Natural killer cell (primary cell): ENCODE measurements around the gene ERF. TPM values are rescaled to one million over a fixed set of nuclear protein-coding genes. Genes with fewer than 3 reads are reported as not detected.

Source experiments
- ATAC-seq, 3 donors: fragments of 150-1000 bp in 2 of 3; fragments of 200-7000 bp in 1 of 3; cut with Tn5 transposase; 1 replicate in 1 of 3; 2 replicates in 2 of 3; pipeline ENCODE4 v1.10.0; 2021; ENCODE audit warnings: mild to moderate bottlenecking in 2 of 3, moderate library complexity in 2 of 3
- DNase-seq, 2 donors: peaks; one replicate each; pipeline versions ENCODE4 v3.0.0 to v3.0.0-alpha.2; 2013 to 2021; ENCODE audit warnings: mixed read lengths in 1 of 2
- H3K27ac ChIP-seq: one replicate; pipeline ENCODE4 v1.5.1; 2013; ENCODE audit warnings: mild to moderate bottlenecking, low read length
- H3K27me3 ChIP-seq: one replicate; pipeline ENCODE4 v1.6.1; 2013; ENCODE audit warnings: low read length; ENCODE audit not compliant: control insufficient read depth, insufficient read depth
- H3K36me3 ChIP-seq: one replicate; pipeline ENCODE4 v1.6.1; 2013; ENCODE audit warnings: low read length; ENCODE audit not compliant: control insufficient read depth, insufficient read depth
- H3K4me1 ChIP-seq: one replicate; pipeline ENCODE4 v1.6.1; 2013; ENCODE audit warnings: low read length; ENCODE audit not compliant: control insufficient read depth, insufficient read depth
- H3K4me3 ChIP-seq: one replicate; pipeline ENCODE4 v1.5.1; 2013; ENCODE audit warnings: low read length
- H3K9me3 ChIP-seq: one replicate; pipeline ENCODE4 v1.6.1; 2013; ENCODE audit warnings: low read length; ENCODE audit not compliant: control insufficient read depth, insufficient read depth
- H3K27ac Mint-ChIP-seq, 2 donors: one replicate each; pipeline ENCODE4 v1.8.0; 2022; ENCODE audit warnings: mild to moderate bottlenecking in 2 of 2, mixed read lengths in 2 of 2, moderate library complexity in 1 of 2
- H3K27me3 Mint-ChIP-seq, 2 donors: one replicate each; pipeline ENCODE4 v1.8.0; 2022; ENCODE audit warnings: low read depth in 2 of 2, mixed read lengths in 2 of 2
- H3K36me3 Mint-ChIP-seq: one replicate; pipeline ENCODE4 v1.8.0; 2022; ENCODE audit warnings: mixed read lengths
- H3K4me1 Mint-ChIP-seq, 2 donors: one replicate each; pipeline ENCODE4 v1.8.0; 2022; ENCODE audit warnings: mixed read lengths in 2 of 2
- H3K4me3 Mint-ChIP-seq: one replicate; pipeline ENCODE4 v1.8.0; 2022; ENCODE audit warnings: mild to moderate bottlenecking, moderate library complexity, mixed read lengths
- H3K9me3 Mint-ChIP-seq, 2 donors: one replicate each; pipeline ENCODE4 v1.8.0; 2022; ENCODE audit warnings: mixed read lengths in 2 of 2
- WGBS: methylation state at CpG from one replicate; pipeline ENCODE4 v1.1.7; 2013; ENCODE audit warnings: missing lambda C conversion rate; ENCODE audit not compliant: insufficient coverage; 5-methylcytosine and 5-hydroxymethylcytosine counted together
- intact Hi-C: fragments of 100-400 bp; cut with micrococcal nuclease; formaldehyde crosslinking; loops from one replicate; pipeline ENCODE4 v1.14.2; 2022
- total RNA-seq, 4 donors: library from RNA; stranded (reverse); fragments of 120-200 nt in 1 of 4; gene quantifications; one replicate each; pipeline versions ENCODE4 v1.2.3 to v1.2.4, GENCODE V29; 2013 to 2022
- TF ChIP-seq, protein P1 (sequence below): fragments of 200-600 bp; IDR thresholded peaks from one replicate; pipeline ENCODE4 v1.8.0; 2022; ENCODE audit warnings: antibody characterized with exemption

Gene ERF
- total RNA-seq, 3 donors from 2014 or later (not counting 1 experiment from before 2014, with no cell fraction given), result 58.3 to 115 (median 75.6) TPM

DNA sequence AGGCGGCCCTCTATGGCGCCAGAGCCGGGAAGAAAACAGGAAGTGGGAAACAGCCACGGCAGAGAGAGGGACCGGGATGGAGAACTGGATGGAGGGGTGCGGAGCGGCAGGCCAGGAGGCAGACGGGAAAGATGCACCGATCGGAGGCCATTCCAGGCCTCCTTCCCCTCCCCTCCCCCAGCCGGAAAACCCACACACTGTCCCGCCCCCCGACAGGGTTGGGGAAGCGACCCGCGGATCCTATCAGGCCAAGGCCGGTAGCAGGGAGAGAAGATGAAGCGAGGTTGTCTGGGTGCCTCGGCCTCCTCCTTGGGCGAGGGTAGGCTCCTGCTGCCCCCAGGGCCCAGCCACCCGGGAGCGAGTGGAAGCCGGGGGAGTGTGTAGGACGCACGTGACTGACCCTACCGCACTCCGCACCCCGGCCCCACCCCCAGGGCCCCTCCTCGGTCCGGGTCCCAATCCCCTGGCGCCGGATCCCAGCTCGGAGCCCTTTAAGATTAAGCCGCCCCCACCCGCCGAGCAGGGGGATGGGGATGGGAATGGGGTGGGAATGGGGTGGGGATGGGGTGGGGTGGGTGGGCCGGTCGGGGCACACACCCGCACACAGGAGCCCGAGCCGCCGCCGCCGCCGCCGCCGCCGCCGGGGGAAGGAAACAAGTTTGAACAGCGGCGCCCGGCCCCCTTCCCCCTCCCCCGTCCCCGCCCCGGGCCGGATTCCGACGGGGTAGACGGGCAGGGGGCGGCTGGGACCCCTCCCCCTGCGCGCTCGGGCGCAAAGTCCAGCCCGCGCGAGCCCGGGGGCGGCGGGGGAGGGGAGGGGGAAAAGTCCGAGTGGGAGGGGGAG is 1.5 kb downstream of the ERF start:
- peak overlapping the region; percentile 96 for H3K4me3 Mint-ChIP-seq
- 0% methylated on average over 43 of the region's 71 CpGs for whole genome bisulfite sequencing
- no peaks in the 10 kb centered on the region for H3K9me3 ChIP-seq
- peaks cover 5% of the 10 kb centered on the region for H3K36me3 ChIP-seq
- TF ChIP-seq, protein P1, sequence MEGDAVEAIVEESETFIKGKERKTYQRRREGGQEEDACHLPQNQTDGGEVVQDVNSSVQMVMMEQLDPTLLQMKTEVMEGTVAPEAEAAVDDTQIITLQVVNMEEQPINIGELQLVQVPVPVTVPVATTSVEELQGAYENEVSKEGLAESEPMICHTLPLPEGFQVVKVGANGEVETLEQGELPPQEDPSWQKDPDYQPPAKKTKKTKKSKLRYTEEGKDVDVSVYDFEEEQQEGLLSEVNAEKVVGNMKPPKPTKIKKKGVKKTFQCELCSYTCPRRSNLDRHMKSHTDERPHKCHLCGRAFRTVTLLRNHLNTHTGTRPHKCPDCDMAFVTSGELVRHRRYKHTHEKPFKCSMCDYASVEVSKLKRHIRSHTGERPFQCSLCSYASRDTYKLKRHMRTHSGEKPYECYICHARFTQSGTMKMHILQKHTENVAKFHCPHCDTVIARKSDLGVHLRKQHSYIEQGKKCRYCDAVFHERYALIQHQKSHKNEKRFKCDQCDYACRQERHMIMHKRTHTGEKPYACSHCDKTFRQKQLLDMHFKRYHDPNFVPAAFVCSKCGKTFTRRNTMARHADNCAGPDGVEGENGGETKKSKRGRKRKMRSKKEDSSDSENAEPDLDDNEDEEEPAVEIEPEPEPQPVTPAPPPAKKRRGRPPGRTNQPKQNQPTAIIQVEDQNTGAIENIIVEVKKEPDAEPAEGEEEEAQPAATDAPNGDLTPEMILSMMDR, result no peak
- peak overlapping the region; percentile 100 for H3K27ac ChIP-seq
- intact Hi-C loops, result no loop called here
- peaks cover 40% of the 10 kb centered on the region for H3K4me1 ChIP-seq
- no peaks in the 10 kb centered on the region for H3K27me3 ChIP-seq
- peak; percentile 22 to 36 (median 24) for ATAC-seq
- H3K9me3 Mint-ChIP-seq, result no peaks in the 10 kb centered on the region
- DNase-seq, result peak; percentile 53 to 68
- H3K4me1 Mint-ChIP-seq, result peaks cover 17 to 42% of the 10 kb centered on the region in 2 donors
- H3K27ac Mint-ChIP-seq, result peak overlapping the region; percentile 83 to 95
- peak overlapping the region; percentile 100 for H3K4me3 ChIP-seq
- H3K27me3 Mint-ChIP-seq, result no peaks in the 10 kb centered on the region
- no peaks in the 10 kb centered on the region for H3K36me3 Mint-ChIP-seq

DNA sequence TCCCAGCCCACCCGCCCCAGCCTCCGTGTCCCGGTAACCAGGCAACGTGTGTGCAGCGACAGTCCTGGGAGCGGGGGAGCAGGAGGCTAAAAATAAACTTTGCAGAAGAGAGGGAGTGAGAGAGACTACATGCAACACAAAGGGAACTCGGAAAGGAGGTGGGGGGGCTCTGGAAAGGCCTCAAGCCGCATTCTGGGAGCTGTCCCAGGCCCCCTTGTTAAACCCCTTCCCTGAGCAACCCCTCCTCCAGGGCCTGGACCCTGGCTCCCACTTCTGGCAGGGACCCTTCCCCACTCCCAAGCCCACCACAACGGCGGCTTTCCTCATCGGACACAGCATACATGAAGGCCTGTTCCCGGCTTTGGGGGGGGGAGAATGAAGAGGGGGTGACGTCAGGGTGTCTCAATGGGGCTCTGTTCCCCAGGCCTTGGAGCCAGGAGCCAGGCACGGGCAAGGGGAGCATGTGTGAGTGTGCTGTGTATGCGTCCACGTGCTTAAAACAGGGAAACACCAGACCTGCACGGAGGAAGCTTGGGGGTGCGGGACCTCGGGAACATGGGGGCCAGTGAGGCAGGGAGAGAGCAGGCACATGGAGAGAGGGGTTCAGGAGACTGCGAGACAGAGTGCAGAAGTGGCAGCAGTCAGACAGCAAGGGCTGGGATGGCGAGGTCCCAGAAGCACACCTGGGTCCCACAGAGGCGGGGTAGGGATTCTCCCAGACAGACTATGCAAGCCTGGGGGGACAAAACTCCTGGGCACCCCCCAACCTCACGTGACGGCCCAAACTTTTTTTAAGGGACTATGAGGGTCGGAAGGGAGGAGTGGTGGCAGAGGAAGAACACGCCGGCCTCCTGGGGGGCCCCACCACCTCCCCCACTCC is 2.3 kb downstream of the ERF start:
- H3K36me3 Mint-ChIP-seq, result no peaks in the 10 kb centered on the region
- Histone ChIP-seq H3K27me3 (no peaks in the 10 kb centered on the region), H3K27ac (peak overlapping the region; percentile 33), H3K36me3 (peaks cover 5% of the 10 kb centered on the region), H3K9me3 (no peaks in the 10 kb centered on the region), H3K4me1 (peaks cover 40% of the 10 kb centered on the region), H3K4me3 (peak overlapping the region; percentile 55)
- no peaks in the 10 kb centered on the region for H3K27me3 Mint-ChIP-seq
- H3K27ac Mint-ChIP-seq, result peak overlapping the region; percentile 83 to 95
- H3K9me3 Mint-ChIP-seq, result no peaks in the 10 kb centered on the region
- intact Hi-C loops, result no loop called here
- peaks cover 17 to 42% of the 10 kb centered on the region in 2 donors for H3K4me1 Mint-ChIP-seq
- DNase-seq (peak in 1 of 2 donors; percentile 45), ATAC-seq (no peak)
- TF ChIP-seq, protein P1, result no peak
- 32% methylated on average over 21 of the region's 27 CpGs for WGBS
- peak overlapping the region; percentile 96 for H3K4me3 Mint-ChIP-seq

DNA sequence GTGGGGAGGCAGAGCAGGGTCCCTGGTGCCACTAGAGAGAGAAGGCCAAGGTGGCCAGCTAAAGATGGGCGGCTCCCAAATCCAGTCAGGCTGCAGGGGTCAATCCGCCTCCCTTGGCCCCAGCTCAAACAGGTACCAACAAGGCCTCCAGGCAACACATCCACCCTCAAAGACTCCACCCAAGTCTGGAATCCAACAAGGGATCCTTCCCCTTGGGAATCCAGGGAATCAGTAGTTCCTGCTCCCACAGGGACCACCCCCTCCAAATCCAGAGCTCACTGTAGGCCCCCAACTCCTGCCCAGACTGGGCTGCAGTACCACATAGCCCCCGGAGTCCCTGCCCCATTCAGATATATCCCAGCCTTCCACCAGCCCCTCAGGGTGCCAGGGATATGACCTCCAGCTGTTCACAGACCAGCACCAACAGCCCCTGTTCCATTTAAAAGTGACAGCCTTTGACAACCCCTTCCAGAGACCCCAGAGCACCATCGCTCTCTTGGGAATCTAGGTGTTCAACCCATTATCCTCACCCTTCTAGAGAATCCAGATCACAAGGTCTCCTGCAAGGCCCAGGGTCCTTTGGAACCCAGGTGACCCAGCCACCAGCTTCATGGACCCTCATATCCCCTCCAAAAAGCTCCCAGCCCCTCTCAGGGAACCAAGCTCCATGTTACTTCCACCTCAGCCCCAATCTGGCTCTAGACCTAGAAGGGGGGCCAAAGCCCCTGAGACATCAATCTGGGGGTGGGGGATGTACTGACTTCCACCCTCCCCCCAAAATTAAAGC is 3.2 kb downstream of the ERF start:
- no peak overlapping the region for H3K27ac ChIP-seq
- peaks cover 40% of the 10 kb centered on the region for H3K4me1 ChIP-seq
- no peaks in the 10 kb centered on the region for H3K9me3 ChIP-seq
- intact Hi-C loops, result no loop called here
- TF ChIP-seq, protein P1, result no peak
- Mint-ChIP-seq H3K4me1 (peaks cover 17 to 45% of the 10 kb centered on the region in 2 donors), H3K4me3 (peak overlapping the region; percentile 96), H3K27ac (peak overlapping the region; percentile 83 to 95), H3K27me3 (no peaks in the 10 kb centered on the region), H3K36me3 (no peaks in the 10 kb centered on the region), H3K9me3 (no peaks in the 10 kb centered on the region)
- 93% methylated on average over 4 of the region's 4 CpGs for WGBS
- DNase-seq (no peak), ATAC-seq (no peak)
- no peak overlapping the region for H3K4me3 ChIP-seq
- no peaks in the 10 kb centered on the region for H3K27me3 ChIP-seq
- peaks cover 5% of the 10 kb centered on the region for H3K36me3 ChIP-seq
